Liver (tissue), 9 donors: ENCODE data around the gene EXO1. TPM values are rescaled to one million over a fixed set of nuclear protein-coding genes. Genes with fewer than 3 reads are reported as not detected.

Source experiments
- DNase-seq: peaks from one replicate; pipeline ENCODE4 v3.0.0-alpha.2; 2017; ENCODE audit warnings: low spot score
- H3K27ac ChIP-seq, 2 donors: one replicate each; pipeline ENCODE4 v1.7.0; 2013; ENCODE audit warnings: inconsistent platforms in 2 of 2, low read length in 2 of 2, control low read depth in 1 of 2, low read depth in 1 of 2, mild to moderate bottlenecking in 1 of 2
- H3K27me3 ChIP-seq, 4 donors: one replicate each; pipeline versions ENCODE4 v1.6.1 to v1.7.0; 2013; ENCODE audit warnings: low read length in 3 of 4, inconsistent platforms in 1 of 4, mild to moderate bottlenecking in 1 of 4, moderate library complexity in 1 of 4; ENCODE audit not compliant: control insufficient read depth in 4 of 4, insufficient read depth in 4 of 4
- H3K36me3 ChIP-seq, 4 donors: one replicate each; pipeline versions ENCODE4 v1.6.1 to v1.7.0; 2013; ENCODE audit warnings: low read length in 3 of 4, mild to moderate bottlenecking in 3 of 4, low read depth in 1 of 4, moderate library complexity in 1 of 4; ENCODE audit not compliant: control insufficient read depth in 4 of 4, insufficient read depth in 3 of 4
- H3K4me1 ChIP-seq, 4 donors: one replicate each; pipeline versions ENCODE4 v1.6.1 to v1.7.0; 2013; ENCODE audit warnings: low read length in 3 of 4, mild to moderate bottlenecking in 3 of 4, moderate library complexity in 1 of 4; ENCODE audit not compliant: control insufficient read depth in 4 of 4, insufficient read depth in 4 of 4
- H3K4me3 ChIP-seq, 3 donors: one replicate each; pipeline versions ENCODE4 v1.6.1 to v1.7.0; 2013; ENCODE audit warnings: low read length in 3 of 3, control low read depth in 1 of 3, low read depth in 1 of 3, mild to moderate bottlenecking in 1 of 3
- H3K9ac ChIP-seq, 2 donors: one replicate each; pipeline ENCODE4 v1.7.0; 2013; ENCODE audit warnings: low read length in 2 of 2, mild to moderate bottlenecking in 2 of 2, moderate library complexity in 2 of 2, control low read depth in 1 of 2, low read depth in 1 of 2
- H3K9me3 ChIP-seq, 4 donors: one replicate each; pipeline versions ENCODE4 v1.6.1 to v1.7.0; 2013; ENCODE audit warnings: low read length in 3 of 4; ENCODE audit not compliant: control insufficient read depth in 4 of 4
- ATF3 ChIP-seq: IDR thresholded peaks from 2 replicates; pipeline ENCODE4 v1.6.1; 2016; ENCODE audit warnings: antibody characterized with exemption
- CTCF ChIP-seq: fragments of 150-350 bp; IDR thresholded peaks from 2 replicates; pipeline ENCODE4 v1.5.1; 2017; ENCODE audit warnings: improper control_type of control experiment, low read depth, low read length; ENCODE audit not compliant: missing input control
- EGR1 ChIP-seq, 2 donors: IDR thresholded peaks; 2 replicates each; pipeline ENCODE4 v1.6.1; 2016 to 2018; ENCODE audit warnings: antibody characterized with exemption in 2 of 2, low read depth in 2 of 2
- FOXA1 ChIP-seq: IDR thresholded peaks from 2 replicates; pipeline ENCODE4 v1.6.1; 2016; ENCODE audit warnings: antibody characterized with exemption
- FOXA2 ChIP-seq: IDR thresholded peaks from 2 replicates; pipeline ENCODE4 v1.6.1; 2016; ENCODE audit warnings: antibody characterized with exemption
- GABPA ChIP-seq, 2 donors: IDR thresholded peaks in 1 of 2; conservative IDR thresholded peaks in 1 of 2; 2 replicates each; pipeline ENCODE4 v1.6.1; 2016; ENCODE audit warnings: antibody characterized with exemption in 2 of 2, mild to moderate bottlenecking in 1 of 2, moderate library complexity in 1 of 2
- HNF4A ChIP-seq, 2 donors: conservative IDR thresholded peaks; 2 replicates each; pipeline ENCODE4 v1.6.1; 2016; ENCODE audit warnings: antibody characterized with exemption in 2 of 2, mild to moderate bottlenecking in 2 of 2
- HNF4G ChIP-seq: IDR thresholded peaks from 2 replicates; pipeline ENCODE4 v1.6.1; 2016; ENCODE audit warnings: antibody characterized with exemption
- JUND ChIP-seq, 2 donors: IDR thresholded peaks; 2 replicates each; pipeline ENCODE4 v1.6.1; 2016; ENCODE audit warnings: antibody characterized with exemption in 2 of 2
- MAX ChIP-seq: IDR thresholded peaks from 2 replicates; pipeline ENCODE4 v1.6.1; 2016; ENCODE audit warnings: antibody characterized with exemption
- NR2F2 ChIP-seq: IDR thresholded peaks from 2 replicates; pipeline ENCODE4 v1.6.1; 2016; ENCODE audit warnings: antibody characterized with exemption
- RAD21 ChIP-seq, 2 donors: IDR thresholded peaks; 2 replicates each; pipeline ENCODE4 v1.6.1; 2016; ENCODE audit warnings: antibody characterized with exemption in 2 of 2, mild to moderate bottlenecking in 2 of 2
- REST ChIP-seq: IDR thresholded peaks from 2 replicates; pipeline ENCODE4 v1.6.1; 2016; ENCODE audit warnings: antibody characterized with exemption, mild to moderate bottlenecking
- RXRA ChIP-seq, 2 donors: IDR thresholded peaks; 2 replicates each; pipeline ENCODE4 v1.6.1; 2017 to 2018; ENCODE audit warnings: antibody characterized with exemption in 2 of 2, mild to moderate bottlenecking in 1 of 2
- SP1 ChIP-seq: IDR thresholded peaks from 2 replicates; pipeline ENCODE4 v1.6.1; 2018; ENCODE audit warnings: antibody characterized with exemption, mild to moderate bottlenecking
- TAF1 ChIP-seq: conservative IDR thresholded peaks from 2 replicates; pipeline ENCODE4 v1.6.1; 2016; ENCODE audit warnings: antibody characterized with exemption, mild to moderate bottlenecking
- YY1 ChIP-seq: IDR thresholded peaks from 2 replicates; pipeline ENCODE4 v1.6.1; 2016; ENCODE audit warnings: antibody characterized with exemption, mild to moderate bottlenecking
- ZBTB33 ChIP-seq: IDR thresholded peaks from 2 replicates; pipeline ENCODE4 v1.6.1; 2016; ENCODE audit warnings: antibody characterized with exemption
- WGBS: extraction: QIAGEN DNeasy Blood & Tissue Kit; methylation state at CpG from one replicate; pipeline ENCODE4 v1.1.7; 2013; 5-methylcytosine and 5-hydroxymethylcytosine counted together
- polyA plus RNA-seq, 2 donors: library from polyadenylated mRNA; stranded (reverse) in 1 of 2; unstranded in 1 of 2; fragments of 200-250 nt in 1 of 2; fragments of >200 nt in 1 of 2; fragmentation: Nextera tagmentation in 1 of 2; extraction: Ambion mirVana in 1 of 2; gene quantifications; one replicate each; pipeline versions ENCODE4 v1.2.1 to v1.2.3, GENCODE V29; 2013 to 2015
- total RNA-seq, 2 donors: library from RNA; depleted of rRNA; stranded (reverse); fragments of >200 nt; gene quantifications; one replicate each; pipeline ENCODE4 v1.2.3, GENCODE V29; 2014
- donor health status: healthy.
- donor health status: healthy.
- donor health status: healthy.
- donor health status: healthy.
- donor health status: healthy.

EXO1 gene
- total and polyA plus RNA-seq, 4 donors, result 0.25 to 16.2 (median 0.48) TPM

- Histone ChIP-seq H3K4me3 (no peak overlapping the region), H3K4me1 (no peaks in the 10 kb centered on the region), H3K9me3 (no peaks in the 10 kb centered on the region), H3K27ac (no peak overlapping the region), H3K9ac (no peak overlapping the region), H3K27me3 (no peaks in the 10 kb centered on the region), H3K36me3 (no peaks in the 10 kb centered on the region)
- DNase-seq, result no peak
- TF ChIP-seq ATF3, result no peak
- no peak for TF ChIP-seq RAD21 (IDR thresholded peaks at IDR 0.05)
- 93% methylated on average over 3 of the region's 3 CpGs for WGBS
Observed at GRCh38 chr1:241891296-241891695, 43.3 kb downstream of the EXO1 start.

GRCh38 chr1:241894016-241894415 lies 46.0 kb downstream of the EXO1 start:
- no peak for DNase-seq
- Histone ChIP-seq H3K27ac (no peak overlapping the region), H3K4me3 (no peak overlapping the region), H3K9ac (no peak overlapping the region), H3K9me3 (no peaks in the 10 kb centered on the region), H3K27me3 (no peaks in the 10 kb centered on the region), H3K36me3 (no peaks in the 10 kb centered on the region), H3K4me1 (no peaks in the 10 kb centered on the region)
- WGBS, result 63% methylated on average over 3 of the region's 3 CpGs
- TF ChIP-seq NR2F2 (no peak), FOXA2 (no peak), GABPA (IDR thresholded peaks at IDR 0.05 in 1 of 2, conservative IDR thresholded peaks at IDR 0.05 in 1 of 2) (no peak), JUND (IDR thresholded peaks at IDR 0.05) (no peak), FOXA1 (no peak)

GRCh38 chr1:241895013-241895412 lies 47.0 kb downstream of the EXO1 start:
- H3K36me3 ChIP-seq, result no peaks in the 10 kb centered on the region
- no peak overlapping the region for H3K27ac ChIP-seq
- WGBS, result 86% methylated on average over 2 of the region's 2 CpGs
- H3K9me3 ChIP-seq, result no peaks in the 10 kb centered on the region
- H3K4me3 ChIP-seq, result no peak overlapping the region
- DNase-seq, result no peak
- no peaks in the 10 kb centered on the region for H3K27me3 ChIP-seq
- H3K9ac ChIP-seq, result no peak overlapping the region
- H3K4me1 ChIP-seq, result no peaks in the 10 kb centered on the region
- TF ChIP-seq HNF4A (conservative IDR thresholded peaks at IDR 0.05), result no peak
- no peak for TF ChIP-seq ATF3
- no peak for TF ChIP-seq SP1
- TF ChIP-seq HNF4G, result no peak
- no peak for TF ChIP-seq TAF1
- no peak for TF ChIP-seq REST
- TF ChIP-seq GABPA (IDR thresholded peaks at IDR 0.05 in 1 of 2, conservative IDR thresholded peaks at IDR 0.05 in 1 of 2), result no peak
- no peak for TF ChIP-seq FOXA1
- no peak for TF ChIP-seq JUND (IDR thresholded peaks at IDR 0.05)
- TF ChIP-seq NR2F2, result no peak
- no peak for TF ChIP-seq RAD21 (IDR thresholded peaks at IDR 0.05)
- TF ChIP-seq RXRA (IDR thresholded peaks at IDR 0.05), result no peak
- no peak for TF ChIP-seq ZBTB33
- no peak for TF ChIP-seq EGR1 (IDR thresholded peaks at IDR 0.05; ENCODE audit: low read depth in 2 of 2)
- no peak for TF ChIP-seq YY1
- no peak for TF ChIP-seq MAX
- no peak for TF ChIP-seq CTCF
- TF ChIP-seq FOXA2, result no peak
